Nephron (organoid): ENCODE data around the gene CFAP20DC.
"Not testable (repeated sequence)": the region's sequence is repeated elsewhere in the genome, so short reads cannot be mapped to it uniquely, and the experiment has no call there.

Experiments used
- H3K27ac Mint-ChIP-seq, 3 experiments: 2 replicates each; pipeline ENCODE4 v1.8.0; 2020; ENCODE audit warnings: mixed read lengths in 3 of 3, mild to moderate bottlenecking in 2 of 3, moderate library complexity in 1 of 3
- H3K27me3 Mint-ChIP-seq: 2 replicates; pipeline ENCODE4 v1.8.0; 2021; ENCODE audit warnings: low read depth, mild to moderate bottlenecking, moderate library complexity, mixed read lengths
- H3K36me3 Mint-ChIP-seq: 2 replicates; pipeline ENCODE4 v1.8.0; 2020; ENCODE audit warnings: low read depth, mixed read lengths
- H3K4me1 Mint-ChIP-seq: 2 replicates; pipeline ENCODE4 v1.8.0; 2020; ENCODE audit warnings: mixed read lengths
- H3K4me3 Mint-ChIP-seq, 3 experiments: 2 replicates each; pipeline ENCODE4 v1.8.0; 2020; ENCODE audit warnings: mild to moderate bottlenecking in 3 of 3, mixed read lengths in 3 of 3, moderate library complexity in 2 of 3
- H3K9me3 Mint-ChIP-seq: 2 replicates; pipeline ENCODE4 v1.8.0; 2020; ENCODE audit warnings: mixed read lengths
- CTCF ChIP-seq, 3 experiments: fragments of 200-600 bp; sonication (generic); IDR thresholded peaks; one replicate each; pipeline ENCODE4 v1.5.0; 2021; ENCODE audit warnings: antibody characterized with exemption in 3 of 3; ENCODE audit not compliant: unreplicated experiment in 3 of 3

Gene CFAP20DC

GRCh38 chr3:59069838-59070237, 20.0 kb upstream of the CFAP20DC start:
- peaks cover 4% of the 10 kb centered on the region for H3K9me3 Mint-ChIP-seq
- H3K36me3 Mint-ChIP-seq = peaks cover 4% of the 10 kb centered on the region
- H3K27me3 Mint-ChIP-seq = no peaks in the 10 kb centered on the region
- no peak overlapping the region for H3K4me3 Mint-ChIP-seq
- no peak for TF ChIP-seq CTCF (IDR thresholded peaks at IDR 0.05; ENCODE audit: unreplicated experiment in 3 of 3)
- H3K4me1 Mint-ChIP-seq = peaks cover 39% of the 10 kb centered on the region
- H3K27ac Mint-ChIP-seq = no peak overlapping the region

- peak overlapping the region in 2 of 3 experiments; percentile 8 to 44 for H3K27ac Mint-ChIP-seq
- no peak for TF ChIP-seq CTCF (IDR thresholded peaks at IDR 0.05; ENCODE audit: unreplicated experiment in 3 of 3)
- H3K4me1 Mint-ChIP-seq = peaks cover 1% of the 10 kb centered on the region
- H3K36me3 Mint-ChIP-seq = peaks cover 4% of the 10 kb centered on the region
- no peaks in the 10 kb centered on the region for H3K27me3 Mint-ChIP-seq
- H3K4me3 Mint-ChIP-seq = no peak overlapping the region
- peaks cover 22% of the 10 kb centered on the region for H3K9me3 Mint-ChIP-seq
Measured at GRCh38 chr3:59065240-59065639, 15.4 kb upstream of the CFAP20DC start.

- Mint-ChIP-seq H3K9me3 (peaks cover 22% of the 10 kb centered on the region), H3K4me3 (no peak overlapping the region), H3K27ac (peak overlapping the region in 2 of 3 experiments; percentile 8 to 44), H3K36me3 (peaks cover 4% of the 10 kb centered on the region), H3K27me3 (no peaks in the 10 kb centered on the region), H3K4me1 (no peaks in the 10 kb centered on the region)
- no peak for TF ChIP-seq CTCF (IDR thresholded peaks at IDR 0.05; ENCODE audit: unreplicated experiment in 3 of 3)
Measured at GRCh38 chr3:59064728-59065127, 14.9 kb upstream of the CFAP20DC start.

GRCh38 chr3:59064276-59064675, 14.5 kb upstream of the CFAP20DC start:
- Mint-ChIP-seq H3K36me3 (peaks cover 4% of the 10 kb centered on the region), H3K27ac (no peak overlapping the region), H3K4me1 (no peaks in the 10 kb centered on the region), H3K9me3 (peaks cover 22% of the 10 kb centered on the region), H3K27me3 (no peaks in the 10 kb centered on the region), H3K4me3 (no peak overlapping the region)
- TF ChIP-seq CTCF (IDR thresholded peaks at IDR 0.05; ENCODE audit: unreplicated experiment in 3 of 3) = no peak

GRCh38 chr3:59056706-59057105, 6.9 kb upstream of the CFAP20DC start:
- H3K9me3 Mint-ChIP-seq = peaks cover 2% of the 10 kb centered on the region
- no peaks in the 10 kb centered on the region for H3K36me3 Mint-ChIP-seq
- H3K4me3 Mint-ChIP-seq = no peak overlapping the region
- no peak overlapping the region for H3K27ac Mint-ChIP-seq
- no peak for TF ChIP-seq CTCF (IDR thresholded peaks at IDR 0.05; ENCODE audit: unreplicated experiment in 3 of 3)
- no peaks in the 10 kb centered on the region for H3K27me3 Mint-ChIP-seq
- H3K4me1 Mint-ChIP-seq = no peaks in the 10 kb centered on the region

- Mint-ChIP-seq H3K36me3 (no peaks in the 10 kb centered on the region), H3K4me1 (peaks cover 6% of the 10 kb centered on the region), H3K4me3 (peak overlapping the region in 1 of 3 experiments; percentile 8), H3K9me3 (no peaks in the 10 kb centered on the region), H3K27ac (peak overlapping the region in 1 of 3 experiments; percentile 5), H3K27me3 (no peaks in the 10 kb centered on the region)
- TF ChIP-seq CTCF (IDR thresholded peaks at IDR 0.05; ENCODE audit: unreplicated experiment in 3 of 3) = peak in 2 of 3 experiments; percentile 34 to 43
Measured at GRCh38 chr3:59052803-59053411, 3.1 kb upstream of the CFAP20DC start.

- H3K36me3 Mint-ChIP-seq = not testable (repeated sequence)
- peak overlapping the region in 2 of 3 experiments; percentile 17 to 60 for H3K4me3 Mint-ChIP-seq
Measured at GRCh38 chr3:59050811-59051414, 1.1 kb upstream of the CFAP20DC start.

More at GRCh38 chr3:59050811-59051414, 1.1 kb upstream of the CFAP20DC start:
- peaks cover 18% of the 10 kb centered on the region for H3K4me1 Mint-ChIP-seq
- not testable (repeated sequence) for H3K27me3 Mint-ChIP-seq, H3K9me3 Mint-ChIP-seq, H3K27ac Mint-ChIP-seq
